ENCODE data around the gene BCAS1. TPM values are rescaled to one million over a fixed set of nuclear protein-coding genes. Genes with fewer than 3 reads are reported as not detected.
A peak's percentile ranks its signal among the peaks of the same experiment; 100 is the strongest.

Gene BCAS1
- total RNA-seq, 4 donors from 2014 or later, result 0.97 to 9.3 (median 4.4) TPM

DNA sequence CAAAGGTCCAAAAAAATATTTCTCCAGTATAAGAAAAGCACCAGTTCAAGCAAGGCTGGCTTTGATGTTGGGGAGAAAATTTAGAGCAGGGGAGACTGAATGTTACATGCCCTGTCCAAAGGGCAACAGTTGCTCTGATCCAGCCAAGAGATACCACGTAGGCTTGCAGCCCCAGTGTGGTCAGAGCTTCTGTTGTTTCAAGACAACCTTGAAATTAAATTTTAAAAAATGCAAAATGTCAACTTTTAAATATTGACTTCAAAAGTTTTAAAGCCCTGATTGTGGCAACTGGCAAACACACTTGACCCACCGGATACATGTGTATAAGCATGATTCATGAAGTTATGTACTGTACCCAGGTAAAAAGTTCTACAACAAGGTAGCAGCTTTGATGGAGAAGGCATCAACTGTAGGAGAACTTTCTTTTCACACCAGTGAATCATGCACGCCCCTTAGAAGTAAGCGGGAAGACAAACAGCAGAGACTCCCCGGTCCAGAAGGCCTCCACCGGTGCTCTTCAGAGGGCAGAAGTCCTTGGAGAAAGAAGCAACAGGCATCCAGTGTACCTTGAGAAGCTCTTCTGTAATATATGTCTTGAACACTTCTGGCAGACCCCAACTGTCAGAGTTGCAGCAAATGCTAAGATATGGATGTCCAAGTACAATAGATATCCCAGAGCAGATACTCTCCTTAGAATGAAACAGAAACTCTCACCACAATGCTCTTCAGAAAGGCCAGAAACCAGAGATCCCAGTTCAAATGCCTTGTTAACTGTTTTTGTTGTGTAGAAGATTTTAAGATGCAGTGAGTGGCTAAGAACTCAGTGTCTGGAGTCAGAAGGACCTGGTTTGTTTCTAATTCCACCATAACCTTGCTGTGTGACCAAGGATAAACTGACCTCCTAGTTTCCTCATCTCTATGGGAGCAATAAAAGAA is 115.4 kb downstream of the BCAS1 start:
- Histone ChIP-seq H3K9me3 (no peaks in the 10 kb centered on the region), H3K36me3 (no peaks in the 10 kb centered on the region), H3K27me3 (peaks cover 0 to 11% (median 0%) of the 10 kb centered on the region in 4 donors), H3K4me1 (peaks cover 0 to 5% (median 2%) of the 10 kb centered on the region in 3 donors), H3K27ac (no peak overlapping the region), H3K4me3 (no peak overlapping the region)
- no peak for TF ChIP-seq POLR2A (IDR thresholded peaks at IDR 0.05)
- TF ChIP-seq, protein P1, sequence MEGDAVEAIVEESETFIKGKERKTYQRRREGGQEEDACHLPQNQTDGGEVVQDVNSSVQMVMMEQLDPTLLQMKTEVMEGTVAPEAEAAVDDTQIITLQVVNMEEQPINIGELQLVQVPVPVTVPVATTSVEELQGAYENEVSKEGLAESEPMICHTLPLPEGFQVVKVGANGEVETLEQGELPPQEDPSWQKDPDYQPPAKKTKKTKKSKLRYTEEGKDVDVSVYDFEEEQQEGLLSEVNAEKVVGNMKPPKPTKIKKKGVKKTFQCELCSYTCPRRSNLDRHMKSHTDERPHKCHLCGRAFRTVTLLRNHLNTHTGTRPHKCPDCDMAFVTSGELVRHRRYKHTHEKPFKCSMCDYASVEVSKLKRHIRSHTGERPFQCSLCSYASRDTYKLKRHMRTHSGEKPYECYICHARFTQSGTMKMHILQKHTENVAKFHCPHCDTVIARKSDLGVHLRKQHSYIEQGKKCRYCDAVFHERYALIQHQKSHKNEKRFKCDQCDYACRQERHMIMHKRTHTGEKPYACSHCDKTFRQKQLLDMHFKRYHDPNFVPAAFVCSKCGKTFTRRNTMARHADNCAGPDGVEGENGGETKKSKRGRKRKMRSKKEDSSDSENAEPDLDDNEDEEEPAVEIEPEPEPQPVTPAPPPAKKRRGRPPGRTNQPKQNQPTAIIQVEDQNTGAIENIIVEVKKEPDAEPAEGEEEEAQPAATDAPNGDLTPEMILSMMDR (IDR thresholded peaks at IDR 0.05), result no peak
- intact Hi-C loops (cut with DNase I), result no loop called here
- no peak for DNase-seq
- WGBS, 2 donors, result 85 to 94% methylated on average over 4 to 6 of the region's 6 CpGs

GRCh38 chr20:53952528-53953096 is 117.8 kb downstream of the BCAS1 start:
- DNase-seq, result no peak

DNA sequence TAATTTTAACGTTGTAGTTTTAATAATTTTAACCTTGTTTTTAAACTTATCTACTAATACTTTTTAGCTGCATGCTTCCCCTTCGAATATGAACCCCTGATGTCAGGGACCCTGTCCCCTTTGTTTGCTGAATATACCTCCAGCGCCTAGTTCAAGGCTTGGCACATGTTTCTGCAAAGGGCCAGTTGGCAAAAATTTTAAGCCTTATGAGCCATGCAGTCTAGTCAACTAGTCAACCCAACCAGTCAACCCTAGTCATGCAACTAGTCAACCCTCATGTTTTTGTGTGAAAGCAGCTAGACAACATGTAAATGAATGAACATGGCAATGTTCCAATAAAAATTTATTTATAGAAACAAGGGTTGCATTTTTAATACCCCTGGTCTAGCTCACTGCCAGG is 119.8 kb downstream of the BCAS1 start:
- intact Hi-C loops (cut with DNase I), result no loop called here
- H3K4me3 ChIP-seq, result no peak overlapping the region
- 81 to 89% methylated on average over 3 of the region's 3 CpGs for WGBS, 2 donors
- H3K9me3 ChIP-seq, result no peaks in the 10 kb centered on the region
- no peak for DNase-seq
- H3K4me1 ChIP-seq, result peaks cover 7 to 20% (median 17%) of the 10 kb centered on the region in 3 donors
- no peak for TF ChIP-seq POLR2A (IDR thresholded peaks at IDR 0.05)
- TF ChIP-seq, protein P1 (IDR thresholded peaks at IDR 0.05), result no peak
- H3K36me3 ChIP-seq, result no peaks in the 10 kb centered on the region
- no peak overlapping the region for H3K27ac ChIP-seq
- H3K27me3 ChIP-seq, result no peaks in the 10 kb centered on the region

More at GRCh38 chr20:53952528-53953096, 117.8 kb downstream of the BCAS1 start:
- no peaks in the 10 kb centered on the region for H3K9me3 ChIP-seq
- H3K27me3 ChIP-seq, result no peaks in the 10 kb centered on the region
- no peak overlapping the region for H3K27ac ChIP-seq
- intact Hi-C loops (cut with DNase I), result no loop called here
- H3K4me1 ChIP-seq, result peaks cover 7 to 20% (median 17%) of the 10 kb centered on the region in 3 donors
- 89 to 100% methylated on average over 4 of the region's 4 CpGs for WGBS, 2 donors
- H3K36me3 ChIP-seq, result no peaks in the 10 kb centered on the region
- TF ChIP-seq POLR2A (IDR thresholded peaks at IDR 0.05), result no peak
- TF ChIP-seq, protein P1 (IDR thresholded peaks at IDR 0.05), result no peak
- no peak overlapping the region for H3K4me3 ChIP-seq

DNA sequence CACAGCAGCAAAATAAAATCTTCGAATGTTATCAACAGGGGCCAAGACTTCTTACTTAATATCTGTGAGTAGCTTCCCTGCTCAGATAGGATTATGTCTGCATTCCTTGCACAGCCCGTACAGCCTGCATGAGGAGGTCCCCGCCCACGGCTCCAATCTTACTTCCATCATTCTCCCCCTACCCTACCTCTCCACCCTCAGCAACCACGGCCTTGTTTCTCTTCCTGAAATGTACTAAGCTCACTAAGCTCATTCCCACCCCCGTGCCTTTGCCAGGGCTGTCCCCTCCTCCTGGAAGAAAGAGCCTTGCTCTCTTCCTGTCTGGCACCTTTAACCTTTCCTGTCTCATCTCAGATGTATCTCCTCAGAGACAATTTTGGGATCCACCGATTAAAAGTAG is 120.4 kb downstream of the BCAS1 start:
- intact Hi-C loops (cut with DNase I), result no loop called here

More for the DNA sequence above, 120.4 kb downstream of the BCAS1 start:
- WGBS, 2 donors, result 68 to 69% methylated on average over 6 to 7 of the region's 7 CpGs
- no peak for DNase-seq
- H3K4me3 ChIP-seq, result no peak overlapping the region
- TF ChIP-seq, protein P1 (IDR thresholded peaks at IDR 0.05), result no peak
- no peak for TF ChIP-seq POLR2A (IDR thresholded peaks at IDR 0.05)
- no peaks in the 10 kb centered on the region for H3K36me3 ChIP-seq
- no peaks in the 10 kb centered on the region for H3K9me3 ChIP-seq
- H3K27me3 ChIP-seq, result no peaks in the 10 kb centered on the region
- peaks cover 7 to 20% (median 17%) of the 10 kb centered on the region in 3 donors for H3K4me1 ChIP-seq
- peak overlapping the region in 2 of 4 donors; percentile 22 to 61 for H3K27ac ChIP-seq
